ENCODE data around the gene FHOD3.
"Not testable (repeated sequence)": the region's sequence is repeated elsewhere in the genome, so short reads cannot be mapped to it uniquely, and the experiment has no call there.

Gene FHOD3

DNA sequence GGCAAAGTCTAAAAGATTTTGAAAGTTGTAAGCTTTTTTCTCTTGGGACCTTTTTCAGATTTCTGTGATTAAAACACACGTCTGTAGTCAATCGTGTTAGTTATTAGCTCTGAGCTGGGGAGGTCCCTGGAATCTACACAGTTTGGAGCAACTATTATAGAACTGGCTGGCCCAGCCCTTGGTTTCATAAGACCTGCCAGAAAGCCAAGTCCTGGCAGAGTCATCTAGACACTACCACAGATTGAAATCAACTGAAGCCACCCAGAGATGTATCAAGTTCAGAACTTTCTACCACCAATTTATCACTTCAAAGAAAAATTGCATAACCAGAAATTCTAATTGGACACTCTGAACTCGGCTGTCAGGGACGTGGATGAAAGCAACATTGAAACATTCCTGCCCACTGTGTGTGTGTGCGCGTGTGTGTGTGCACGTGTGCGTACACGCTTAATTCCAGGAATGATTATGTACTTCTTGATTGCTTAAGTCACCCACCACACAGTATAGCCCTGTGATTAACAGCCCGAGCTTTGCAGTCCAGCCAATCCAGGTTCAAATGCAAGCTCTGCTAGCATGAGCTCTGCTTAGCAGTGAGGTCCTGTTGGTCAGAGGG, 405.0 kb downstream of the FHOD3 start:
- TF ChIP-seq POLR2A (IDR thresholded peaks at IDR 0.05; ENCODE audit: low read depth, low read length) = no peak
- TF ChIP-seq POLR2AphosphoS5 (IDR thresholded peaks at IDR 0.05; ENCODE audit: low read depth, low read length) = no peak
- TF ChIP-seq TAF1 (IDR thresholded peaks at IDR 0.05; ENCODE audit: borderline replicate concordance, low read depth, low read length) = no peak
- FAIRE-seq = no peak
- no peak for DNase-seq (ENCODE audit: insufficient read length)

DNA sequence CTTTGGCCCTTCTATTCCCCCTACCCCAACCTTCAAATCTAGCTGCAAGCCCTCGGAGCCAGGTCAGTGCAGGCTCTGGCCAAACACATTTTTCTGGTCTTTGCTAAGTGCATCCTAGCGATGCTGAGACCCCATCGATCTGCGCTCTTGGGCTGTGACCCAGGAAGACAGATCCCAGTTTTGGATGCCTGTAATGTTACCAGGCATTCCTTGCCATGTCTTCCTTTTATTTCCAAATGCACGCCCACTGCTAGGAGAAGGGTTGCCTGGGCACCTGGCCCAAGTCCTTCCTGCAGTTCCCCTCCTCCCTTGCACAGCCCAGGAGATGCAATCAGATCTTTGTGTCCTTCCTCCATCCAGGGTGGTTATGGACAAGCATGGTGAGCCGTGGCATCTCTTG, 406.6 kb downstream of the FHOD3 start:
- DNase-seq (ENCODE audit: insufficient read length) (no peak), FAIRE-seq (no peak)
- TF ChIP-seq TAF1 (IDR thresholded peaks at IDR 0.05; ENCODE audit: borderline replicate concordance, low read depth, low read length) (no peak), POLR2A (IDR thresholded peaks at IDR 0.05; ENCODE audit: low read depth, low read length) (no peak), POLR2AphosphoS5 (IDR thresholded peaks at IDR 0.05; ENCODE audit: low read depth, low read length) (no peak)

DNA sequence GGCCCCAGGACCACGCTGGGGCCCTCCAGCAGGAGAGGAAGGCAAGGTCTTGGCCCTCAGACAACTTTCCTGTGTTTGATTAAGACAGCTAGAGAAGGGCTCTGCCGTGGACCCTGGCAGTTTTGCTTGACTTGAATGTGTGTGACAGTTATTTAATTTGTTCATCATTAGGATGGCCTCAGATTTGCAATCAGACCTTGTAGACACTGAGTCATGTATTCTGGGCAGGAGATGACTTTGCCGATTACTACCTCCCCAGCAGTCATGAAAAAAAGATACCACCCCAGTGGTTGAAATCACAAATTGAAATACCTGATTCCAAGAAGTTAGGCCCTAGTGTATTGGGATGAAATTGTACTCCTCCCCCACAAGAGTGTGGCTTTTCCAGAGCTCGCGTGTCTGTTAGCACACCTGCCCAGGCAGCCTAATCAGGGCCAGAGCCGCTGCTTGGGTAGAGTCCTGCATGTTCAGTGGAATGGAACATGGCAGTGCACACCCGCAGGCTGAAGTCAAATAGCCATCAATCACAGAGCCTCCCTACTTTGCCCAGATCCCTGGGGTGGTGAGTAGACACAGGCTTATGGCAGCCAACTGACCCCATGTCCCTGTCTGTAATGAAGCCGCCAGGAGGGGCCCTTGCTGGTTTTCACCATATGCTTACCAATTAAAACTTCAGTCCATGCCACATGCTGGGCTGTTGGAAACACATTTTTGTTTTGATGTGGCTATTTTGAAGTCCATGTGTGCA, 408.8 kb downstream of the FHOD3 start:
- DNase-seq (ENCODE audit: insufficient read length) (no peak), FAIRE-seq (no peak)
- TF ChIP-seq POLR2AphosphoS5 (IDR thresholded peaks at IDR 0.05; ENCODE audit: low read depth, low read length) = no peak
- no peak for TF ChIP-seq TAF1 (IDR thresholded peaks at IDR 0.05; ENCODE audit: borderline replicate concordance, low read depth, low read length)
- TF ChIP-seq POLR2A (IDR thresholded peaks at IDR 0.05; ENCODE audit: low read depth, low read length) = no peak

DNA sequence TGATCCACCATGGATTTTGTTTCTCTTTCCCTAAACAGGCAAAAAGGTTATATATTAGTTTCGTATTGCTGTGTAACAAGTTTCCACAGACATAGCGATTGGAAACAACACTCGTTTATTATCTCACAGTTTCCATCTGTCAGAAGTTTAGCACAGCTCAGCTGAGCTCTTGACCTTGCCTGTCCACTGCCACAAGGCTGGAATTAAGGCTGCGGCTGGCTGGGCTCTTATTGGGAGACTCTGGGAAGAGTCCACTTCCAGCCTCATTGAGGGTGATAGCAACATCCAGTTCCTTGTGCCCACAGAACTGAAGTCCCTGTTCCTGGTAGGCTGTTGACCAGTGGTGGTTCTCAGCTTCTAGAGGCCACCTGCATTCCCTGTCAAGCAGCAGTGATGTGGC, 410.9 kb downstream of the FHOD3 start:
- FAIRE-seq (no peak), DNase-seq (ENCODE audit: insufficient read length) (no peak)
- TF ChIP-seq POLR2AphosphoS5 (IDR thresholded peaks at IDR 0.05; ENCODE audit: low read depth, low read length) (no peak), TAF1 (IDR thresholded peaks at IDR 0.05; ENCODE audit: borderline replicate concordance, low read depth, low read length) (no peak), POLR2A (IDR thresholded peaks at IDR 0.05; ENCODE audit: low read depth, low read length) (no peak)

DNA sequence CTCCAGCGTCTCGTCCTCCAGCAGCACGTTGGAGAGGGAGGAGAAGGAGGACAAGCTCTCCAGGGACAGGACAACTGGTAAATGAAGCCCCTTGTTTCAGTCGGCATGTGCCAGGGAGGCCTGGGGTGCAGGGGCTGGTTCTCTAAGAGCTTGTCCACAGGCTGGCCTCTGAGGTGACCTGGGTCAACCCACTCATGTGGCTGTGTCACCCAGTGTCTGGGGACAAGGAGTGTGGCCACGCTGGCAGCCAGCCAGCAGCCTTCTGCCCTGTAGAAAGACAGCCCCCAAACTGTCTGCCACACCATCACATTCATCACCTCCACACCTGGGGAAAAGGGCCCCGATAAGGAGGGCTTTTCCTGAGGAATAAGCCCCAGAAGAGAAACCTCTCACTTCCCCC, 411.8 kb downstream of the FHOD3 start:
- DNase-seq (ENCODE audit: insufficient read length) = no peak
- FAIRE-seq = no peak
- TF ChIP-seq POLR2AphosphoS5 (IDR thresholded peaks at IDR 0.05; ENCODE audit: low read depth, low read length) (no peak), TAF1 (IDR thresholded peaks at IDR 0.05; ENCODE audit: borderline replicate concordance, low read depth, low read length) (no peak), POLR2A (IDR thresholded peaks at IDR 0.05; ENCODE audit: low read depth, low read length) (no peak)

DNA sequence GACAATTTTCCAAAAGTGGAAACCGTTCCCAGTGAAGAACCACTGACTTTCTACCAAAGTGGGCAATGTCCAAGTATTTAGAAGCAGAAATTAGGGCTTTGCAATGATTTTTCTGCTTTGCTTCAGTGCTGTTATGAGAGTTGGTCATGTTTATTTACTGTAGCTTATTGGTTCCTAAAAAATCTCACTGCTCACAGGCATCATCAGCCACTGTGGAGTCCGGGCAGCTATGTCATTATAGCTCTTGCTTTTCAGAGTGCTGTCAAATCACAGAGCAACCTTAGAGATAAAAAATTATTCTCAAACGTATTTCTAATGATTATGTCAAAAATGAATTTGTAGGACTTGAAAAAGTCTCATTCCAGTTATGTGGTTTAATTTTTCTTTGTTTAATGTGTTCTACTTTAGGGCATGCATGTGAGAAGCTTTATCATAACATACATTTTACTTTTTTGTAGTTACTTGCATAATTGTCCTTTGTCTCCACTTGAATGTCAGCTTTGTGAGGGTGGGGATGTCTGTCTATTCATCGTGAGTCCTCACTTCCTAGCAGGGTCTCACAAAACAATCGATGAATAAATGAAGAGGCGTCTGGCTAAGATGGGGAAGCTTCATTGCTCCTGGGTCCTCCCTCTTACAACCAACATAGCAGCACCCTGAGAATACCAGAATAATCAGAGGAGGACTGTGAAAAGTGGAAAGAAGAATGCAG, 413.7 kb downstream of the FHOD3 start:
- FAIRE-seq = no peak
- DNase-seq (ENCODE audit: insufficient read length) = no peak
- TF ChIP-seq POLR2AphosphoS5 (IDR thresholded peaks at IDR 0.05; ENCODE audit: low read depth, low read length) = no peak
- no peak for TF ChIP-seq TAF1 (IDR thresholded peaks at IDR 0.05; ENCODE audit: borderline replicate concordance, low read depth, low read length)
- TF ChIP-seq POLR2A (IDR thresholded peaks at IDR 0.05; ENCODE audit: low read depth, low read length) = no peak

DNA sequence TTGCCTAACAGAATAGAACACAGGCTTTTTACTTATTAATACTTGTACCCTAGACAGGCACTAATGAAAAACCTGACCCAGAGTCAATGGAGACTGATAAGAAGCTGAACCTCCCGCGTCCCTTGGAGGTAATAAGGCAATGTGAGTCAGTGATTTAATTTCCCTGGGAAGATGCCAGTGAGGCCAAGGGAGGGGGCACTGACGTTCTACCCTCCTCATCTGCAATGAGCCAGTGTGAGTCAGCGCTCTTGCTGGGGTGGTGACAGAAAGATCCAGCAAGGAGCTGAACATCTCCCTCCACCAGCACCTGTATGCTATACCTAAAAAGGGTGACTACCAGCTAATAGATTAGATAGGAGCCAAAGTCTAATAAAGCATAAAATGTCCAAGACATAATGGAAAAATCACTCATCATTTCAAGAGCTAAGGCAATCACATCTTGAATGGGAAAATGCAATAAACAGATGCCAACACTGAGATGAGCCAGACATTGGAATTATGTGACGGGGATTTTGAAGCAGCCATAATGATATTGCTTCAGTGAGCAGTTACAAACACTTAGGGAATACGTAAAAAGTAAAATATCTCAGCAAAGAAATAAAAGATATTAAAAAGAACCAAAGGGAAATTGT, 414.4 kb downstream of the FHOD3 start:
- FAIRE-seq (no peak), DNase-seq (ENCODE audit: insufficient read length) (no peak)
- no peak for TF ChIP-seq TAF1 (IDR thresholded peaks at IDR 0.05; ENCODE audit: borderline replicate concordance, low read depth, low read length)
- no peak for TF ChIP-seq POLR2A (IDR thresholded peaks at IDR 0.05; ENCODE audit: low read depth, low read length)
- no peak for TF ChIP-seq POLR2AphosphoS5 (IDR thresholded peaks at IDR 0.05; ENCODE audit: low read depth, low read length)

DNA sequence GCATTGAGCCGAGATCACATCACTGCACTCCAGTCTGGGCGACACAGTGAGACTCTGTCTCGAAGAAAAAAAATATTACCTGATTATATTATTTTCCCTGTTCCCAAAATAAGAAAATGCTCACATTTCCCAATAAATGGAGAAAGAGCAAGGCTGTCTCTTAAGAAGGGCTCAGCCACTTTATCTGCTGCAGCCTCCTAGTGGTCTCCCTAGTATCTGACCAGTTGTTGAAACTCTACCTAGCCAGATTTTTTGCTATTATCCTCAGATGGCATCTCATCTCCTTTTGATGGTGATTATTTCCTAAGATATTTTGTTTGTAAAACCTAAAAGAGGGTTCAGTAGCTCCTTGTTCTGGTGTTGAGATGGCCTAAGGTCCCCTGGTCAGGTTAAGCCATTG, 417.0 kb downstream of the FHOD3 start:
- DNase-seq (ENCODE audit: insufficient read length) (no peak), FAIRE-seq (no peak)

DNA sequence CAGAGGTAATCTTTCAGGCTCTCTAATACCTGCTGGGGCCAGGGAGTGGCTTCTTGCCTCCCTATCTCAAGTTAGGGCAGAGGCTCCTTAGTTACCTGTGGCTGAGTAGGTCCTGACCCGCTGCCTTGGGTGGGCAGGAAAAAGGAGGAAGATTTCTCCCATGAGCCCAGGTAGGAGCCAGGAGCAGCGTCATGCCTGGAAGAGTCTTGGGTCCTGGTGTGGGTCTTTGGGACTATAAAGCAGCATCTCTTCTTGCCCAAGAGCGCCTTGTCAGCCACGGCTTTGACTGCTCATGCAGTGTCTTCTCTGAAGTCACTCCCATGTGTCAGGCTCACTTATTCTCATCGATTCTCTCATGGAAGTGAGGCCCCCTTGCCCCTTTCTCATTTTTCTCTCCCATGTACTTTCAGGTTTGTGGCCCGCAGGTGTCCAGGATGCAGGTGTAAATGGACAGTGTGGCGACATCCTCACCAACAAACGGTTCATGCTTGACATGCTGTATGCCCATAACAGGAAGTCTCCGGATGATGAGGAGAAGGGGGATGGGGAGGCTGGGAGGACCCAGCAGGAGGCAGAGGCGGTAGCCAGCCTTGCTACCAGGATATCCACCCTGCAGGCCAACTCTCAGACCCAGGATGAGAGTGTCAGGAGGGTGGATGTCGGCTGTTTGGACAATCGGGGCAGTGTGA, 420.1 kb downstream of the FHOD3 start:
- TF ChIP-seq POLR2A (IDR thresholded peaks at IDR 0.05; ENCODE audit: low read depth, low read length) = no peak
- no peak for TF ChIP-seq POLR2AphosphoS5 (IDR thresholded peaks at IDR 0.05; ENCODE audit: low read depth, low read length)
- no peak for TF ChIP-seq TAF1 (IDR thresholded peaks at IDR 0.05; ENCODE audit: borderline replicate concordance, low read depth, low read length)
- no peak for FAIRE-seq
- DNase-seq (ENCODE audit: insufficient read length) = no peak

More for the DNA sequence above, 417.0 kb downstream of the FHOD3 start:
- TF ChIP-seq POLR2AphosphoS5 (IDR thresholded peaks at IDR 0.05; ENCODE audit: low read depth, low read length) = no peak

DNA sequence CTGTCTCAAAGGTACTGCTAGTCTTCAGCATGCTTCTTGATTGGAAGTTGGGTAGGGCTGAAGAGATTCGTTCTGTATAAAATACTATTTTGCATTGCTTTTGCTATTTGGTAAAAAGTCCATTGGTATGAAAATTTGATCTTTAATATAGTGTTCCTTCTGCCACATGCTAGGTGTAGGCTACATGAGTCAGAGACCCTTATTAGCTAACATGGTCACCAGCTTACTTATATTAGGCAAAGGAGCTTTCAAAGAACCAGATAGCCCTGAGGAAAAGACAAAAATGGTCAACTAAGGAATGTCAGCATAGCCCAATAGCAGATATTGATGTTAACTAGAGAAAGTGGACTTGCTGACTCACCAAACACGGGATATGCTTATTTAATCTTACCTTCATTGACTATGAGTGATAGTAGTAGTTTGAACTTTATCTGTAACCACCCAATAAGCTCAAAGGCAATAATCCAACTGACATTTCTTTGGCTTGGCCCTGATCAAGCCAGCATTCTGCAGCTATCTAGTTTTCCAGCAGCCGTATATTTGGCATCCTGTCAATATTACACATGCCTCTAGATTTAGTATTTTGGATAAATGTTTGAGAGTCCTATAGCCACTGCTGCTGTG, 421.3 kb downstream of the FHOD3 start:
- DNase-seq (ENCODE audit: insufficient read length) (no peak), FAIRE-seq (no peak)
- no peak for TF ChIP-seq POLR2AphosphoS5 (IDR thresholded peaks at IDR 0.05; ENCODE audit: low read depth, low read length)
- TF ChIP-seq TAF1 (IDR thresholded peaks at IDR 0.05; ENCODE audit: borderline replicate concordance, low read depth, low read length) = no peak
- TF ChIP-seq POLR2A (IDR thresholded peaks at IDR 0.05; ENCODE audit: low read depth, low read length) = no peak

DNA sequence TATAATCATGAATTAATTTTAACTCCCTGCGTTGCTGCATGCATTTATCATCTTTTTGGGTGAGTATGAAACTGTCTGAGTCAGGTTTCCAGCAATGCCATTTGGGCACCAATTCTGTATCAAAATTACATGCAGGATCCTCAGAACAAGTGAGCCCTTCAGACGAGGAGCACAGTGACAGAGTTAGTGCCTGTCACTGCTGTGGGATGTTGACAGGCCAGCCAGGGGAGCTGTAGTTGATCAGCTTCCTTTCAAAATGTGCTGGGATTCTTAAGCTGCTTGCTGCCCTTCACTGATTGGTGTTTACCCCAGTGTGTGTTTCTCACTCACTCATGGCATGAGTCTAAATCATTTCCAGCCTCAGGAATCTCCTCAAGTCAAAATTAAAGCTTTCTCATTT, 422.1 kb downstream of the FHOD3 start:
- TF ChIP-seq POLR2A (IDR thresholded peaks at IDR 0.05; ENCODE audit: low read depth, low read length) (no peak), TAF1 (IDR thresholded peaks at IDR 0.05; ENCODE audit: borderline replicate concordance, low read depth, low read length) (no peak), POLR2AphosphoS5 (IDR thresholded peaks at IDR 0.05; ENCODE audit: low read depth, low read length) (no peak)
- FAIRE-seq (no peak), DNase-seq (ENCODE audit: insufficient read length) (no peak)

DNA sequence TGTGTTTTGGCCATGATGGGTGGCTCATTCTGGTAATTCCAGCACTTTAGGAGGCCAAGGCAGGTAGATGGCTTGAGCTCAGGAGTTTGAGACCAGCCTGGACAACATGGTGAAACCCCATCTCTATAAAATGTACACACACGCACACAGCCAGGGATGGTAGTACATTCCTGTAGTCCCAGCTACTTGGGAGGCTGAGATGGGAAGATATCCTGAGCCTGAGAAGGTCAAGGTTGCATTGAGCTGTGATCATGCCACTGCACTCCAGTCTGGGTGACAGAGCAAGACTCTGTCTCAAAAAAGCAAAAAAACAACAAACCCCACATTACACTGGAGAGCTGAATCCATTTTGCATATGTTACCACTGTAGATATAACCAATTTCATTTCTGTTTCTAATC, 423.8 kb downstream of the FHOD3 start:
- FAIRE-seq = not testable (repeated sequence)

More for the DNA sequence above, 423.8 kb downstream of the FHOD3 start:
- not testable (repeated sequence) for DNase-seq (ENCODE audit: insufficient read length)

All from GM12892 (cell line).